Motor neuron (in vitro differentiated cells): Measurements from ENCODE around the gene ST6GALNAC3. TPM values are rescaled to one million over a fixed set of nuclear protein-coding genes. Genes with fewer than 3 reads are reported as not detected.

Experiments
- ATAC-seq, 8 experiments: fragments of 200-7000 bp; cut with Tn5 transposase; replicated peaks in 6 of 8; 2 replicates each; pipeline ENCODE4 v1.8.0; 2021; ENCODE audit warnings: mild to moderate bottlenecking in 8 of 8, moderate library complexity in 8 of 8
- H3K27ac ChIP-seq, 2 donors: fragments of 250-450 bp; sonication (Bioruptor Pico); 2 replicates each; pipeline ENCODE4 v1.9.0; 2021; ENCODE audit warnings: antibody characterized with exemption in 2 of 2, mild to moderate bottlenecking in 2 of 2, moderate library complexity in 1 of 2
- H3K4me1 ChIP-seq, 2 donors: fragments of 250-450 bp; sonication (Bioruptor Pico); replicated peaks in 1 of 2; 2 replicates each; pipeline ENCODE4 v1.6.1; 2021; ENCODE audit warnings: antibody characterized with exemption in 2 of 2, mild to moderate bottlenecking in 2 of 2, moderate library complexity in 1 of 2
- H3K4me3 ChIP-seq, 5 donors: fragments of 250-450 bp; sonication (Bioruptor Pico); 2 replicates each; pipeline ENCODE4 v1.9.0; 2021; ENCODE audit warnings: antibody characterized with exemption in 5 of 5, mild to moderate bottlenecking in 5 of 5, moderate library complexity in 4 of 5
- WGBS, 10 experiments: fragments of 450-650 bp; shearing (Covaris generic); methylation state at CpG; one replicate each; pipeline ENCODE4 v1.0.0; 2022; 5-methylcytosine and 5-hydroxymethylcytosine counted together
- in situ Hi-C, 9 experiments: fragments of 400-800 bp; cut with MboI; loops; one replicate each; pipeline ENCODE4 v1.15.0; 2021; ENCODE audit warnings: low sequenced_read_pairs in 9 of 9, low pct_unique_long_range_greater_than_20kb in 2 of 9; ENCODE audit not compliant: unreplicated experiment in 9 of 9
- total RNA-seq, 8 experiments: library from RNA; unstranded; fragments of 300-600 nt; gene quantifications; 2 replicates each; pipeline versions ENCODE4 v1.2.3 to v1.2.4, GENCODE V29; 2022

ST6GALNAC3 gene
- total RNA-seq, 8 experiments from 2014 or later: 0.31 to 39.5 (median 3.9) TPM; not detected in 1

DNA sequence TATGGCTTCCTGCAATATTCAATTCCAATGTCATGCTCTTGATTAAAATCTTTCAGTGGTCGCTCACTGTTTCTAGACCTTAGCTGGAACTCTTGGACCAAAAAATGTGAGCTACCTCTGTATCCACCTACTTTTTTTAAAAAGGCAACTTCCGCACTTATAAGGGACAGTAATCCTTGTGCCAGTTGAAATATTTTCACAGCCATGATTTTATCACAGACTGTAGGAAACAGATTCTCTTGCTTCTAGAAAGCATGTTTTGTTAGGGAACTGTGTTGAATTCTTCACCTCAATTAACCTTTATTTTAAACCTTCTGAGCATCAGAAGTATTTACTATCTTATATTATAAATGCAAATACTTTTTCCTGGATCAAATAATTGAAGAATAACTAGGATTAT, 496.7 kb downstream of the ST6GALNAC3 start:
- Histone ChIP-seq H3K27ac (no peak overlapping the region), H3K4me3 (no peak overlapping the region), H3K4me1 (peaks cover 14 to 39% of the 10 kb centered on the region in 2 donors)
- WGBS, 10 experiments: 68 to 100% (median 100%) methylated on average over 1 to 2 of the region's 2 CpGs
- in situ Hi-C loops: no loop called here
- no peak for ATAC-seq

DNA sequence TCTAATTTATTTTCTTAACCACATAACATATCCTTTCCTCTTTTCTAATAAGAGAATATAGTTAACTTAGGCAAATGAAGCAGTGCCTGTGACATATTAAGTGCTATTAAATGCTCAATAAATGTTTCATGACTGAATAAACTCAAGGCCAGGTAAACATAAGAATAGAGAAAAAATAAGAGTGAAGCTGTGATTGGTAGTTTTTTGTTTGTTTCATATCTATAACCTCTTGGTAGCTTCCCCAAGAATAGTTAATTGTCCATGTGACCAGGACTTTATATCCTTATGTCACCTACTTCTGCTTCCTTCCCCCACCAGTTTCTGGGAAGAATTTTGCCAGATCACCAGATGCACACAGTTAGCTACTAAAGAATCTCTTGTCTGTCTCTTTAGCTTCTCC, 497.7 kb downstream of the ST6GALNAC3 start:
- ATAC-seq: no peak
- no peak overlapping the region for H3K27ac ChIP-seq
- H3K4me3 ChIP-seq: no peak overlapping the region
- in situ Hi-C loops: no loop called here
- H3K4me1 ChIP-seq: peaks cover 15 to 48% of the 10 kb centered on the region in 2 donors

DNA sequence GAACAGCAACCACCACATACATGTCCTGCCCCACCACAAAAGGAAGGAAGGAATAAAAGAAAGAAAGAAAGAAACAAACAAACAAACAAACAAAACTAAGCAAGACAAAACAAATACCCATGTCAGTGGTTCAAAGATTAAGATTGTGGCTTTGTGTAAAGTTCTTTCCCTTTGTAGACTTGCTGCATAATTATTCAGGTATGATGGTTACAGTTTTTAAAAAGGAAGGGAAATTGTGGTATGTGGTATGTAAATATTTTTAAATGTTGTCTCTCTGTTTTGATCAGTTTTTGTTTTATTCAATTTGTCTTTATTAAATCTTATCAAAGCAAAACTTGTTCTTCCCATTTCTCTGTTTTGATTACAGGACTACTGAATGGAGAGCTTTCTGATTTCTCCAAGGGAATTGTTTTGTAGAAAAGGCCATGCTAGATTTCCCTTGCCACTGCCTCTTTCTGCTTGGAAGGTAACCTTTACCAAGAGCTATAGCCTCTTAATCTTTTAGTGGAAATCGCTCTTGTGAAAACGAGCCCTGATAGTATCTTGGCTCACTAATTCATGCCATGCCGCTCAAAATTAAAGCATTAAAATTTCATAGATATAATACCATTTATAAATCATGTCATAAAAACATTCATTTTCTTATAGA, 502.5 kb downstream of the ST6GALNAC3 start:
- H3K4me3 ChIP-seq: no peak overlapping the region
- ATAC-seq: peak in 1 of 8 experiments; percentile 15
- in situ Hi-C loops: loop anchor here in 1 of 9 experiments (25.0 kb wide), 1 partner anchor 285 kb away; the partner anchor contains the start of gene ST6GALNAC5
- H3K27ac ChIP-seq: no peak overlapping the region
- WGBS, 10 experiments: 34 to 93% (median 77%) methylated on average over 2 to 3 of the region's 3 CpGs; no CpG with 5 or more reads in 1 of the 10 experiments
- H3K4me1 ChIP-seq: peaks cover 16 to 43% of the 10 kb centered on the region in 2 donors

DNA sequence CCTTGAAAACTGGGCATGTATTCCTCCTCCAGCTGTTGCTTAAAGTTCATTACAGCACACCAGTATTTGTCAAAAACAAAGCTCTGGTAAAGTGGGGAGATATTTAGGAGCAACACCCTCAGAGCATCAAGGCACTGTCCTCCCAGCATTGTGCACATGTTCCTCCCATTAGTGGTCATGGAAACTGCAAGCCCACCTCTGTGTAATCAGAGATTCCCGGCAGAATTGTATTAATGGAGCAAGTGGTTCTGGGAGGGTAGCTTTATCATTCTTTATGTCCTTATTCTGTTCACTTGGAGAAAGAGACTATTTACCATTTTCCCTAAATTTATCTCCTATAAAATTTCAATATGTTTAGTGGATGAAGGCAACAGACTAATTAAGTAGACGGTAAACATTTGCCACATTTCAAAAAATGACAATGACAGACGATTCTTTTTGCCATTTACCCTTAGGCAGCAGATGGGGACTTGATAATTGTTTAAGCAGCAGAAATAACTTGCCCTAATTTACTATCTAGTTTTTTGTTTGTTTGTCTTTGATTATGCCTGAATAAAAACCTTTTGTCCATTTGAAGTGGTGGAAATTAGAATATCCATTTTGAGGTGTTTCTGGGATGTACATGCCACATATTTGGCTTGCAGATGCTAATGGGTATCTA, 503.1 kb downstream of the ST6GALNAC3 start:
- peak in 6 of 8 experiments; percentile 33 to 91 (median 82) for ATAC-seq
- Histone ChIP-seq H3K4me3 (no peak overlapping the region), H3K27ac (no peak overlapping the region), H3K4me1 (peaks cover 21 to 50% of the 10 kb centered on the region in 2 donors)
- in situ Hi-C loops: loop anchor here in 1 of 9 experiments (25.0 kb wide), 1 partner anchor 285 kb away; the partner anchor contains the start of gene ST6GALNAC5
- 7 to 80% (median 41%) methylated on average over 1 to 3 of the region's 3 CpGs; no CpG with 5 or more reads in 2 of the 10 experiments for WGBS, 10 experiments

DNA sequence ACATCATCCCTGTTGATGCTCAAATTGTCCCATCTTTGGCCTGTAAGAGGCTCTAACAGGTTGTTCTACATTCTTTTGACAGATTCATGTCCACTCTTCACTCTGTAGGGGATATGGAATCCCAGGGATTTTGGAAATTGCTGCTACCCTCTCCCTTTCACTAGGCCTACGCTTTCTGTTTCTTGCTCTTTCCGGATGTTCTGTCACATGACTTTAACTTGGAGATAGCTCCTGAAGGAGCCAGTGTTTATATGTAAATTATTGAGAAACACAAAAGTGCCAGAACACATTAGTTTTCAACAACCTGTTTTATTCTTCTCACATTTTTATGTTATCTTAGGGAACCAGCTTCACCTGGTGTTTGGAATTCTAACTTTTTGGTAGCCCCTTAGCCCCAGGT, 505.7 kb downstream of the ST6GALNAC3 start:
- no peak overlapping the region for H3K27ac ChIP-seq
- H3K4me3 ChIP-seq: no peak overlapping the region
- no peak for ATAC-seq
- WGBS, 10 experiments: 50 to 100% (median 91%) methylated on average over 1 to 2 of the region's 2 CpGs; no CpG with 5 or more reads in 4 of the 10 experiments
- peaks cover 25 to 61% of the 10 kb centered on the region in 2 donors for H3K4me1 ChIP-seq
- in situ Hi-C loops: loop anchor here in 1 of 9 experiments (25.0 kb wide), 1 partner anchor 282 kb away; the partner anchor contains the start of gene ST6GALNAC5

DNA sequence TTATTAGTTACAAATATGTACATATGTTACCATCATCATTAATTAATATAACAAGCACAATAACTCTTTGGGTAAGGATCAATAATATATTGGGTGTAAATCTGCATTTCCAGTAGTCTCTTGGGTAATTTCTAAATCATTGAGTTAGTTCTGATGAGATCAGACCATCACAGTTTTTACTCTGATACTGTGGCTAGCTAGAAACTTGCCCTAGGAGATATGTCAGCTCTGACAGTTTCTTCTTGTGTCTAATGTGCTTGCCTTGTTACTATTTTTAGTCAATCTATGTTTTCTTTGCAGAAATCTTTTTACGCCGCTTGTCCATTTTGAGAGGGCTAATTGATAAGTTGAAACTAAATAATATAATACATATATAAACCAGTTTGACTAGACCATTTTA, 507.2 kb downstream of the ST6GALNAC3 start:
- 82 to 100% (median 95%) methylated on average over 1 to 2 of the region's 2 CpGs for WGBS, 10 experiments

DNA sequence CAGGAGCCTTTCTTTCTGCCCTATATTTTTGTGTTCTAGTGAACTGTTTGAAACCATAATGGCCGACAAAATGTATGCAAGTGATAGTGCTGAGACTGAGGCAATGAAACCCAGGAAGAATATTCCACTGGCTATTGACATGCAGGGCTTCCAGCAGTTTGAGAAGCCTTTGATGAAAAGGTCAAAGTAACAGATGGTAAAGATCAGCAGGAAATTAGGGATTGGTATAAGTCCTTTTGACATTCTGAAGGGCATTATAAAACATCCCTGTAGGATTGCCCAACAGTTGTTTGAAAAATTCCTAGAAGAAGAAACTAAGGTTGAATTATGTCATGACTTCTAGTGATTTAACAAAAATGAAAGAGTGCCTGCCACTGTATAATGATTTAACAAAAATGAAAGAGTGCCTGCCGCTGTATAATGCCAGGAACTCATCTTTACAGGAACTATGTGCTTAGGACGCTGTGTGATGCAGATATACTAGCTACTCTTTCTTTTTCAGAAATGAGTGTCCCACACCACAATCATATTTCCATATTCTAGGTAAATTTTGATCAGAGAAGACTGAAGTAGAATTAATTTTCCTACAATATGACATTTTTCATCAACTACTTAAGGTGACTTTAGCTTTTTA, 508.8 kb downstream of the ST6GALNAC3 start:
- 34 to 94% (median 52%) methylated on average over 2 to 3 of the region's 3 CpGs for WGBS, 10 experiments
- Histone ChIP-seq H3K4me1 (peaks cover 27 to 56% of the 10 kb centered on the region in 2 donors), H3K4me3 (no peak overlapping the region), H3K27ac (no peak overlapping the region)
- in situ Hi-C loops: loop anchor here in 1 of 9 experiments (25.0 kb wide), 1 partner anchor 279 kb away; the partner anchor contains the start of gene ST6GALNAC5
- ATAC-seq: peak in 2 of 8 experiments; percentile 13 to 30

More for the DNA sequence above, 507.2 kb downstream of the ST6GALNAC3 start:
- no peak overlapping the region for H3K27ac ChIP-seq
- ATAC-seq: peak in 5 of 8 experiments; percentile 39 to 60 (median 48)
- H3K4me3 ChIP-seq: no peak overlapping the region
- in situ Hi-C loops: loop anchor here in 1 of 9 experiments (25.0 kb wide), 1 partner anchor 281 kb away; the partner anchor contains the start of gene ST6GALNAC5
- peaks cover 24 to 65% of the 10 kb centered on the region in 2 donors for H3K4me1 ChIP-seq

- in situ Hi-C loops: loop anchor here in 1 of 9 experiments (25.0 kb wide), 1 partner anchor 278 kb away; the partner anchor contains the start of gene ST6GALNAC5
- Histone ChIP-seq H3K4me1 (peaks cover 27 to 59% of the 10 kb centered on the region in 2 donors), H3K4me3 (no peak overlapping the region), H3K27ac (no peak overlapping the region)
- no peak for ATAC-seq
- 0 to 90% (median 50%) methylated on average over 1 of the region's 1 CpG; no CpG with 5 or more reads in 2 of the 10 experiments for WGBS, 10 experiments
Observed at GRCh38 chr1:76583875-76584477, 509.4 kb downstream of the ST6GALNAC3 start.

GRCh38 chr1:76585980-76586674, 511.6 kb downstream of the ST6GALNAC3 start:
- H3K4me1 ChIP-seq: peaks cover 26 to 63% of the 10 kb centered on the region in 2 donors
- H3K27ac ChIP-seq: no peak overlapping the region
- in situ Hi-C loops: loop anchor here in 1 of 9 experiments (25.0 kb wide), 1 partner anchor 276 kb away; the partner anchor contains the start of gene ST6GALNAC5
- 8 to 100% (median 66%) methylated on average over 1 to 4 of the region's 4 CpGs; no CpG with 5 or more reads in 1 of the 10 experiments for WGBS, 10 experiments
- ATAC-seq: peak; percentile 2 to 97 (median 52)
- no peak overlapping the region for H3K4me3 ChIP-seq

GRCh38 chr1:76587212-76587611, 512.7 kb downstream of the ST6GALNAC3 start:
- in situ Hi-C loops: loop anchor here in 1 of 9 experiments (25.0 kb wide), 1 partner anchor 275 kb away; the partner anchor contains the start of gene ST6GALNAC5
- WGBS, 10 experiments: 46 to 100% (median 89%) methylated on average over 3 to 8 of the region's 9 CpGs; no CpG with 5 or more reads in 3 of the 10 experiments
- Histone ChIP-seq H3K4me1 (peaks cover 18 to 52% of the 10 kb centered on the region in 2 donors), H3K27ac (no peak overlapping the region), H3K4me3 (no peak overlapping the region)
- ATAC-seq: peak in 5 of 8 experiments; percentile 64 to 99 (median 71)

GRCh38 chr1:76591461-76591860, 516.9 kb downstream of the ST6GALNAC3 start:
- no peak for ATAC-seq
- in situ Hi-C loops: loop anchor here in 1 of 9 experiments (25.0 kb wide), 1 partner anchor 271 kb away; the partner anchor contains the start of gene ST6GALNAC5
- 33 to 100% (median 90%) methylated on average over 1 of the region's 1 CpG; no CpG with 5 or more reads in 5 of the 10 experiments for WGBS, 10 experiments
- H3K4me3 ChIP-seq: no peak overlapping the region
- H3K4me1 ChIP-seq: peaks cover 10 to 26% of the 10 kb centered on the region in 2 donors
- H3K27ac ChIP-seq: no peak overlapping the region
